ENCODE measurements around the gene HIRA.

GRCh38 chr22:19356708-19357269 lies 74.7 kb downstream of the HIRA start:
- TF ChIP-seq, protein P1, sequence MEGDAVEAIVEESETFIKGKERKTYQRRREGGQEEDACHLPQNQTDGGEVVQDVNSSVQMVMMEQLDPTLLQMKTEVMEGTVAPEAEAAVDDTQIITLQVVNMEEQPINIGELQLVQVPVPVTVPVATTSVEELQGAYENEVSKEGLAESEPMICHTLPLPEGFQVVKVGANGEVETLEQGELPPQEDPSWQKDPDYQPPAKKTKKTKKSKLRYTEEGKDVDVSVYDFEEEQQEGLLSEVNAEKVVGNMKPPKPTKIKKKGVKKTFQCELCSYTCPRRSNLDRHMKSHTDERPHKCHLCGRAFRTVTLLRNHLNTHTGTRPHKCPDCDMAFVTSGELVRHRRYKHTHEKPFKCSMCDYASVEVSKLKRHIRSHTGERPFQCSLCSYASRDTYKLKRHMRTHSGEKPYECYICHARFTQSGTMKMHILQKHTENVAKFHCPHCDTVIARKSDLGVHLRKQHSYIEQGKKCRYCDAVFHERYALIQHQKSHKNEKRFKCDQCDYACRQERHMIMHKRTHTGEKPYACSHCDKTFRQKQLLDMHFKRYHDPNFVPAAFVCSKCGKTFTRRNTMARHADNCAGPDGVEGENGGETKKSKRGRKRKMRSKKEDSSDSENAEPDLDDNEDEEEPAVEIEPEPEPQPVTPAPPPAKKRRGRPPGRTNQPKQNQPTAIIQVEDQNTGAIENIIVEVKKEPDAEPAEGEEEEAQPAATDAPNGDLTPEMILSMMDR (conservative IDR thresholded peaks at IDR 0.05; ENCODE audit: low read depth, low read length), result no peak
- no peak for TF ChIP-seq EZH2 (IDR thresholded peaks at IDR 0.05; ENCODE audit: borderline replicate concordance, low read depth, low read length, poor library complexity, severe bottlenecking)
